AG09319 (cell line): ENCODE data around the gene SLC25A42.

Source experiments
- DNase-seq: peaks from one replicate; pipeline ENCODE4 v3.0.0-alpha.2; 2010; ENCODE audit warnings: low read depth; ENCODE audit errors: extremely low read depth
- TF ChIP-seq, protein P1 (sequence below): IDR thresholded peaks from 2 replicates; pipeline ENCODE4 v1.5.1; 2011; ENCODE audit warnings: low read depth, mild to moderate bottlenecking, inconsistent platforms, low read length, moderate library complexity

Gene SLC25A42

GRCh38 chr19:19051478-19052213 lies 12.1 kb upstream of the SLC25A42 start:
- DNase-seq = no peak
- TF ChIP-seq, protein P1, sequence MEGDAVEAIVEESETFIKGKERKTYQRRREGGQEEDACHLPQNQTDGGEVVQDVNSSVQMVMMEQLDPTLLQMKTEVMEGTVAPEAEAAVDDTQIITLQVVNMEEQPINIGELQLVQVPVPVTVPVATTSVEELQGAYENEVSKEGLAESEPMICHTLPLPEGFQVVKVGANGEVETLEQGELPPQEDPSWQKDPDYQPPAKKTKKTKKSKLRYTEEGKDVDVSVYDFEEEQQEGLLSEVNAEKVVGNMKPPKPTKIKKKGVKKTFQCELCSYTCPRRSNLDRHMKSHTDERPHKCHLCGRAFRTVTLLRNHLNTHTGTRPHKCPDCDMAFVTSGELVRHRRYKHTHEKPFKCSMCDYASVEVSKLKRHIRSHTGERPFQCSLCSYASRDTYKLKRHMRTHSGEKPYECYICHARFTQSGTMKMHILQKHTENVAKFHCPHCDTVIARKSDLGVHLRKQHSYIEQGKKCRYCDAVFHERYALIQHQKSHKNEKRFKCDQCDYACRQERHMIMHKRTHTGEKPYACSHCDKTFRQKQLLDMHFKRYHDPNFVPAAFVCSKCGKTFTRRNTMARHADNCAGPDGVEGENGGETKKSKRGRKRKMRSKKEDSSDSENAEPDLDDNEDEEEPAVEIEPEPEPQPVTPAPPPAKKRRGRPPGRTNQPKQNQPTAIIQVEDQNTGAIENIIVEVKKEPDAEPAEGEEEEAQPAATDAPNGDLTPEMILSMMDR = no peak

GRCh38 chr19:19052921-19053320 lies 10.9 kb upstream of the SLC25A42 start:
- DNase-seq = no peak
- TF ChIP-seq, protein P1 = no peak

DNA sequence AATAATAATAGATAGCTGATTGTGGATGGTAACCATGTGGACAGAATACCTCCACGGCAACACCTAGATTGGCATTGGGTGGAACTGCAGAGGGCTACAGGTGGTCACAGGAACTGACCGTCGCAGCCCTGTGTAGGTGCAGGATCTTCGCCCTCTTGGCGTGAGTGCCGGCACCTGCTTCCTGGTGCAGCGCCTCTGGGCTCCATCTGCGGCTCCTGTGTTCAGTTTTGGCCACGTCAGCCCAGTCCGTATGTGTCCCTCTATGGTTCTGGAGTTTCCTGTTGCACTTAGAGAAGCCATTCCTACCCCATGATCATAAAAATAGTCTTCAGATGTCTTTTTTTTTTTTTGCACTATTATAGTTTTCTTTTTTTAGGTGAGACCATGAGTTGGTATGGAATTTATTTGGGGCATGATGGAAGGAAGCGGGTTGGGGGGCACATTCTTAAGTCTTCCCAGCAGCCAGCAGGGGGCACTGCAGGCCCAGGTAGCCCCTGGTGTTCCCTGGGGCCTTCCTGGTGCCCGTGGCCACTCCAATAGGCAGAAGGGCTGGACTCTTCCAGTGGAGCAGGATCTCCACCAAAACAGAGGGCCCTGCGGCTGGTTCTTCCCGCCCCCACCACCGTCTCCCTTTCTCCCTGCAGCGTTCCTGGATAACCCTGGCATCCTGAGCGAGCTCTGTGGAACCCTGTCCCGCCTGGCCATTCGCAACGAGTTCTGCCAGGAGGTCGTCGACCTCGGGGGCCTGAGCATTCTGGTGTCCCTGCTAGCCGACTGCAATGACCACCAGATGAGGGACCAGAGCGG lies 10.1 kb upstream of the SLC25A42 start:
- no peak for DNase-seq
- TF ChIP-seq, protein P1 = peak; percentile 62

GRCh38 chr19:19054315-19054938 lies 9.4 kb upstream of the SLC25A42 start:
- TF ChIP-seq, protein P1 = no peak
- no peak for DNase-seq

- no peak for DNase-seq
- TF ChIP-seq, protein P1 = no peak
Observed at GRCh38 chr19:19054939-19055440, 8.8 kb upstream of the SLC25A42 start.

GRCh38 chr19:19055701-19056100 lies 8.1 kb upstream of the SLC25A42 start:
- TF ChIP-seq, protein P1 = no peak

More at GRCh38 chr19:19055701-19056100, 8.1 kb upstream of the SLC25A42 start:
- DNase-seq = no peak
